ENCODE results near the gene TMEM80. TPM values are rescaled to one million over a fixed set of nuclear protein-coding genes. Genes with fewer than 3 reads are reported as not detected.
A peak's percentile ranks its signal among the peaks of the same experiment; 100 is the strongest.

The TMEM80 gene
- total RNA-seq, 1 experiment from 2014 or later, result 17.6 TPM

GRCh38 chr11:726278-727220, 30.9 kb downstream of the TMEM80 start:
- H3K4me3 ChIP-seq (ENCODE audit: low read depth, low read length, poor library complexity, severe bottlenecking), result no peak overlapping the region
- no peak for DNase-seq (ENCODE audit: low spot score)
- peaks cover 18% of the 10 kb centered on the region for H3K27me3 ChIP-seq (replicated peaks; ENCODE audit: insufficient read depth, low read depth, low read length, poor library complexity)
- H3K9me3 ChIP-seq (ENCODE audit: low read depth, low read length, poor library complexity, severe bottlenecking), result no peaks in the 10 kb centered on the region
- no TSS peak for BruUV-seq (replicated peaks)
- ChIA-PET CTCF (interaction anchor here (1.0 kb wide), 1 partner anchor 31 kb away, joined by 7 read pairs; the partner anchor contains the start of gene TMEM80), POLR2A (ENCODE audit: low non-redundant PET) (no interaction called here)
- H3K27ac ChIP-seq (ENCODE audit: low read depth, low read length, poor library complexity, severe bottlenecking), result no peak overlapping the region
- H3K36me3 ChIP-seq (ENCODE audit: insufficient read depth, low read length, poor library complexity, severe bottlenecking), result no peaks in the 10 kb centered on the region
- intact Hi-C loops (cut with micrococcal nuclease; ENCODE audit: unreplicated experiment), result loop anchor here (10.0 kb wide), 1 partner anchor 172 kb away; no protein-coding TSS in a partner anchor
- TF ChIP-seq EZH2 (IDR thresholded peaks at IDR 0.05; ENCODE audit: borderline replicate concordance, low read depth, low read length, poor library complexity, severe bottlenecking) (no peak), CTCF (conservative IDR thresholded peaks at IDR 0.05; ENCODE audit: low read depth, low read length) (no peak)
- no peaks in the 10 kb centered on the region for H3K4me1 ChIP-seq (ENCODE audit: insufficient read depth, low read length, poor library complexity, severe bottlenecking)

- no peak for DNase-seq (ENCODE audit: low spot score)
- no peak overlapping the region for H3K27ac ChIP-seq (ENCODE audit: low read depth, low read length, poor library complexity, severe bottlenecking)
- H3K27me3 ChIP-seq (replicated peaks; ENCODE audit: insufficient read depth, low read depth, low read length, poor library complexity), result peaks cover 11% of the 10 kb centered on the region
- no peak overlapping the region for H3K4me3 ChIP-seq (ENCODE audit: low read depth, low read length, poor library complexity, severe bottlenecking)
- ChIA-PET POLR2A (ENCODE audit: low non-redundant PET) (interaction anchor here (0.6 kb wide), 1 partner anchor 17 kb away, joined by 5 read pairs; no protein-coding TSS in a partner anchor), CTCF (no interaction called here)
- intact Hi-C loops (cut with micrococcal nuclease; ENCODE audit: unreplicated experiment), result loop anchor here (10.0 kb wide), 1 partner anchor 172 kb away; no protein-coding TSS in a partner anchor
- no peaks in the 10 kb centered on the region for H3K9me3 ChIP-seq (ENCODE audit: low read depth, low read length, poor library complexity, severe bottlenecking)
- no peak for TF ChIP-seq EZH2 (IDR thresholded peaks at IDR 0.05; ENCODE audit: borderline replicate concordance, low read depth, low read length, poor library complexity, severe bottlenecking)
- no peak for TF ChIP-seq CTCF (conservative IDR thresholded peaks at IDR 0.05; ENCODE audit: low read depth, low read length)
- BruUV-seq (replicated peaks), result no TSS peak
- no peaks in the 10 kb centered on the region for H3K36me3 ChIP-seq (ENCODE audit: insufficient read depth, low read length, poor library complexity, severe bottlenecking)
- no peaks in the 10 kb centered on the region for H3K4me1 ChIP-seq (ENCODE audit: insufficient read depth, low read length, poor library complexity, severe bottlenecking)
Measured at GRCh38 chr11:727281-727701, 31.7 kb downstream of the TMEM80 start.

GRCh38 chr11:727859-728748, 32.5 kb downstream of the TMEM80 start:
- Histone ChIP-seq H3K36me3 (ENCODE audit: insufficient read depth, low read length, poor library complexity, severe bottlenecking) (no peaks in the 10 kb centered on the region), H3K27me3 (replicated peaks; ENCODE audit: insufficient read depth, low read depth, low read length, poor library complexity) (peaks cover 8% of the 10 kb centered on the region), H3K4me3 (ENCODE audit: low read depth, low read length, poor library complexity, severe bottlenecking) (no peak overlapping the region), H3K9me3 (ENCODE audit: low read depth, low read length, poor library complexity, severe bottlenecking) (no peaks in the 10 kb centered on the region), H3K27ac (ENCODE audit: low read depth, low read length, poor library complexity, severe bottlenecking) (no peak overlapping the region), H3K4me1 (ENCODE audit: insufficient read depth, low read length, poor library complexity, severe bottlenecking) (no peaks in the 10 kb centered on the region)
- ChIA-PET POLR2A (ENCODE audit: low non-redundant PET) (interaction anchor here (0.6 kb wide), 1 partner anchor 16 kb away, joined by 5 read pairs; no protein-coding TSS in a partner anchor), CTCF (no interaction called here)
- peak; percentile 55 for DNase-seq (ENCODE audit: low spot score)
- no TSS peak for BruUV-seq (replicated peaks)
- intact Hi-C loops (cut with micrococcal nuclease; ENCODE audit: unreplicated experiment), result loop anchor here (10.0 kb wide), 1 partner anchor 173 kb away; no protein-coding TSS in a partner anchor
- TF ChIP-seq CTCF (conservative IDR thresholded peaks at IDR 0.05; ENCODE audit: low read depth, low read length) (peak; percentile 91), EZH2 (IDR thresholded peaks at IDR 0.05; ENCODE audit: borderline replicate concordance, low read depth, low read length, poor library complexity, severe bottlenecking) (no peak)
